NCI-H510A treated with DMSO at 0.1 percent for 48 hours (cell line): Measurements from ENCODE around the gene TRIM23.
A peak's percentile ranks its signal among the peaks of the same experiment; 100 is the strongest.

Source experiments
- DNase-seq: peaks from one replicate; lab custom pipeline; 2025; lab: John Stamatoyannopoulos, UW

TRIM23 gene

GRCh38 chr5:65563777-65564176 lies 60.4 kb downstream of the TRIM23 start:
- DNase-seq: no peak

- DNase-seq: peak; percentile 90
Observed at GRCh38 chr5:65562731-65563701, 61.1 kb downstream of the TRIM23 start, which contains the start of the genes CENPK and PPWD1. CENPK (minus strand) TSS chr5:65563168; CDS start chr5:65554907, 8,261 bp downstream. PPWD1 (plus strand) TSS chr5:65563296; CDS start chr5:65563311, 15 bp downstream.

DNA sequence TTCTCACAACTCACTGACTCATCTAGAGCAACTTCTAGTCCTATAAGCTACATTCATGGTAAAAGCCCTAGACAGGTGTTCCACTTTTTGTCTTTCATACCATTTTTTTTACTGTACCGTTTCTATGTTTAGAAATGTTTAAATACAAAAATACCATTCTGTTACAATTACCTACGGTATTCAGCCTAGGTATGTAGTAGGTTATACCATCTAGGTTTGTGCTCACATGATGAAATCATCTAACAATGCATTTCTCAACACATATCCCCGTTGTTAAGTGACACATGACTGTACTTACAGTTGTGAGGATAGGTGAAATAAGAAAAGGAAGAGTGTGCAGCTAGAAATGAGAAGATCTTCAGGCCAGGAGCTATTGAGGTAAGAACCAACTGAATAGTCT lies 67.4 kb downstream of the TRIM23 start:
- DNase-seq: no peak

GRCh38 chr5:65556181-65556580 lies 68.0 kb downstream of the TRIM23 start:
- DNase-seq: no peak

- no peak for DNase-seq
Observed at GRCh38 chr5:65555287-65555686, 68.8 kb downstream of the TRIM23 start.

- DNase-seq: no peak
Observed at GRCh38 chr5:65553941-65554340, 70.2 kb downstream of the TRIM23 start.

- no peak for DNase-seq
Observed at GRCh38 chr5:65548281-65548680, 75.9 kb downstream of the TRIM23 start.

DNA sequence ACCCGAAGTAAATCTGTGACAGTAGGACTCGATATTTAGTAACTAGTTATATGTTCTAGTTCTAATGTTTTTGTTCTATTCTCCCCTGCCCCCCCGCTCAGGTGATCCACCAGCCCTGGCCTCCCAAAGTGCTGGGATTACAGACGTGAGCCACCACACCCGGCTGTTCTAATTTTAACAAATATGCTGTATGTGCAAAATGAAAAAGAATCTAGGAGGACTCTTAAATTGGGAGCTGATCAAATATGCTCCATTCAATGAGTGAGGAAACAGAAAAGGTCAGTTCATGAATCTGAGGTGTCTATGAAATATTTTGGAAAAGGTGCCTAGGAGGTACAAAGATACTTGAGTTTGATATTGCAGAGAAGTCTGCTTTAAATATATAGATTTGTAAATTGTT lies 78.0 kb downstream of the TRIM23 start:
- DNase-seq: no peak

DNA sequence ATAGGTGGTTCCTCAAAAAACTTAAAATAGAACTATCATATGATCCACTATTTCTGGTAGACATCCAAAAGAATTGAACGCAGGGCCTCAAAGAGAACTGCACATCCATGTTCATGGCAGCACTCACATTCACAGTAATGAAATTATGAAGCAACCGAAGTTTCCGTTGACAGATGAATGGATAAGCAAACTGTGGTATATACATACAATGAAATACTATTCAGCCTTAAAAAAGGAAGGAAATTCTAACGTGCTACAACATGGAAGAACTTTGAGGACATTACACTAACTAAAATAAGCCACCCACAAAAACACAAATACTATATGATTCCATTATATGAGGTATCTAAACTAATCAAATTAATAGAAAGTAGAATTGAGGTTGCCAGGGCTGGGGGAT lies 79.7 kb downstream of the TRIM23 start:
- DNase-seq: no peak

DNA sequence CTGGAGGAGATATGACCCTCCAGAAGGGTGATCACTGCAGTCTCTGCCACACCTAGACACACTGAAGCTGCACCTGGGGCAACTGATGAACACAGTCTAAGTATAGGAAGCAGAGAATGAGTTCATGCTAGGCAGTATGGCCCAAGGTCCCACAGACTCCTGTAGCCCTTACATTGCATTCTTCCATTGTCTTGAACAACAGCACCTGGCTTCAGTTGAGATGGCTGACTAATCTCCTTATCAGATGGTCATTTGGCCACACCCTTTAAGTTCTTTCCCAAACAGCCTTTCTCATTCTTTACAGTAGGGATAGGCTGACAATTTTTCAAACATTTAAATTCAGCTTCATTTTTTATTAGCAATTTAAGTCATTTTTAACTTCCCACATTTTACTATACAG lies 84.3 kb downstream of the TRIM23 start:
- no peak for DNase-seq
